ENCODE data around the gene ARID3B. TPM values are rescaled to one million over a fixed set of nuclear protein-coding genes. Genes with fewer than 3 reads are reported as not detected.

ARID3B gene
- total RNA-seq, 2 experiments from 2014 or later, result 25.0 to 27.9 TPM

GRCh38 chr15:74613953-74614743 is 73.1 kb downstream of the ARID3B start:
- ChIA-PET CTCF (interaction anchor here (0.6 to 1.2 kb wide), 5 partner anchors 11 to 288 kb away, joined by 3 to 4 read pairs (median 3); no protein-coding TSS in a partner anchor), POLR2A (interaction anchor here (0.9 to 5.6 kb wide), 17 partner anchors 10 to 1026 kb away, joined by 3 to 61 read pairs (median 6); partner anchors contain the start of genes ARID3B, COX5A, CSK and EDC3)
- peak overlapping the region; percentile 76 for H3K4me3 Mint-ChIP-seq
- Histone ChIP-seq H3K27ac (ENCODE audit: low read depth in 1 of 2, low read length in 2 of 2) (peak overlapping the region; percentile 44 to 95), H3K27me3 (ENCODE audit: control insufficient read depth in 1 of 2, insufficient read depth in 2 of 2, low read length in 2 of 2) (no peaks in the 10 kb centered on the region), H3K4me1 (ENCODE audit: insufficient read depth, low read length) (peaks cover 47% of the 10 kb centered on the region), H3K9me3 (ENCODE audit: control insufficient read depth in 1 of 2, insufficient read depth in 1 of 2, low read length in 2 of 2) (no peaks in the 10 kb centered on the region), H3K4me3 (ENCODE audit: low read length) (peak overlapping the region; percentile 82), H3K36me3 (ENCODE audit: insufficient read depth, low read length) (peaks cover 8% of the 10 kb centered on the region)
- ATAC-seq (ENCODE audit: poor library complexity) (no peak), DNase-seq (peak in 1 of 14 experiments; percentile 81)
- intact Hi-C loops (cut with DNase I, micrococcal nuclease), result loop anchor here (1.0 to 10.0 kb wide), 9 partner anchors 15 to 1031 kb away; partner anchors contain the start of genes ARID3B (in 2 of the 2), PML (in 2 of the 2), STOML1 (in 2 of the 2) and IMP3 (in 1 of the 2)
- no peaks in the 10 kb centered on the region for H3K9me3 Mint-ChIP-seq
- H3K27ac Mint-ChIP-seq, result peak overlapping the region; percentile 99
- no peaks in the 10 kb centered on the region for H3K27me3 Mint-ChIP-seq
- no peak for TF ChIP-seq CTCF (IDR thresholded peaks at IDR 0.05)
- H3K36me3 Mint-ChIP-seq (ENCODE audit: low read depth), result peaks cover 32% of the 10 kb centered on the region
- peaks cover 28% of the 10 kb centered on the region for H3K4me1 Mint-ChIP-seq (ENCODE audit: low read depth)

- no peaks in the 10 kb centered on the region for H3K9me3 ChIP-seq (ENCODE audit: control insufficient read depth in 1 of 2, insufficient read depth in 1 of 2, low read length in 2 of 2)
- H3K36me3 ChIP-seq (ENCODE audit: insufficient read depth, low read length), result peaks cover 15% of the 10 kb centered on the region
- ChIA-PET POLR2A (interaction anchor here (0.6 to 5.6 kb wide), 27 partner anchors 12 to 1025 kb away, joined by 3 to 61 read pairs (median 6); partner anchors contain the start of genes ARID3B, COX5A, CSK and CYP1A1), CTCF (interaction anchor here (0.6 to 1.1 kb wide), 4 partner anchors 17 to 287 kb away, joined by 3 to 4 read pairs (median 3); no protein-coding TSS in a partner anchor)
- Mint-ChIP-seq H3K27me3 (no peaks in the 10 kb centered on the region), H3K9me3 (no peaks in the 10 kb centered on the region), H3K4me3 (peak overlapping the region; percentile 94), H3K4me1 (ENCODE audit: low read depth) (peaks cover 36% of the 10 kb centered on the region), H3K27ac (peak overlapping the region; percentile 99), H3K36me3 (ENCODE audit: low read depth) (peaks cover 40% of the 10 kb centered on the region)
- H3K27ac ChIP-seq (ENCODE audit: low read depth in 1 of 2, low read length in 2 of 2), result peak overlapping the region; percentile 95
- peaks cover 55% of the 10 kb centered on the region for H3K4me1 ChIP-seq (ENCODE audit: insufficient read depth, low read length)
- intact Hi-C loops (cut with DNase I, micrococcal nuclease), result loop anchor here (1.0 to 10.0 kb wide), 11 partner anchors 73 to 1030 kb away; partner anchors contain the start of genes ARID3B (in 2 of the 2), PML (in 2 of the 2), STOML1 (in 2 of the 2) and C15orf39 (in 1 of the 2)
- peak overlapping the region; percentile 82 for H3K4me3 ChIP-seq (ENCODE audit: low read length)
- no peaks in the 10 kb centered on the region for H3K27me3 ChIP-seq (ENCODE audit: control insufficient read depth in 1 of 2, insufficient read depth in 2 of 2, low read length in 2 of 2)
- TF ChIP-seq CTCF (IDR thresholded peaks at IDR 0.05), result no peak
- peak; percentile 65 for ATAC-seq (ENCODE audit: poor library complexity)
- DNase-seq, result peak in 13 of 14 experiments; percentile 78 to 98 (median 88)
Observed at GRCh38 chr15:74614744-74615507, 73.9 kb downstream of the ARID3B start.
